Right renal cortex interstitium (tissue), 3 donors: ENCODE measurements around the gene TPK1. TPM values are rescaled to one million over a fixed set of nuclear protein-coding genes. Genes with fewer than 3 reads are reported as not detected.
A peak's percentile ranks its signal among the peaks of the same experiment; 100 is the strongest.
"Not testable (repeated sequence)": the region's sequence is repeated elsewhere in the genome, so short reads cannot be mapped to it uniquely, and the experiment has no call there.

Experiments
- DNase-seq, 3 donors: peaks; one replicate each; pipeline ENCODE4 v3.0.0-alpha.2; 2013; ENCODE audit warnings: low read depth in 3 of 3, low spot score in 2 of 3
- polyA plus RNA-seq, 3 donors: library from polyadenylated mRNA; unstranded; fragments of 120-200 nt; gene quantifications; one replicate each; pipeline ENCODE4 v1.2.1, GENCODE V29; 2013; ENCODE audit not compliant: insufficient read length in 3 of 3

Gene TPK1
- polyA plus RNA-seq, 3 donors = 9.2 to 10.9 (median 9.6) TPM

DNA sequence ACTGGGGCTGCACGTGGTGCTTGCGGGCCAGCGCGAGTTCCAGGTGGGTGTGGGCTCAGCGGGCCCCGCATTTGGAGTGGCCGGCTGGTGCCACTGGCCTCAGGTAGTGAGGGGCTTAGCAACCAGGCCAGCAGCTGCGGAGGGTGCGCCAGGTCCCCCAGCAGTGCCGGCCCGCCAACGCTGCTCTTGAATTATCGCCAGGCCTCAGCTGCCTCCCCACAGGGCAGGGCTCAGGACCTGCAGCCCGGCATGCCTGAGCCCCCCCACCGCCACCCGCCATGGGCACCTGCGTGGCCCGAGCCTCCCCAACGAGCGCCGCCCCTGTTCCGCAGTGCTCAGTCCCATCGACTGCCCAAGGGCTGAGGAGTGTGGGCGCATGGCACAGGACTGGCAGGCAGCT is 185.4 kb downstream of the TPK1 start:
- DNase-seq = no peak

DNA sequence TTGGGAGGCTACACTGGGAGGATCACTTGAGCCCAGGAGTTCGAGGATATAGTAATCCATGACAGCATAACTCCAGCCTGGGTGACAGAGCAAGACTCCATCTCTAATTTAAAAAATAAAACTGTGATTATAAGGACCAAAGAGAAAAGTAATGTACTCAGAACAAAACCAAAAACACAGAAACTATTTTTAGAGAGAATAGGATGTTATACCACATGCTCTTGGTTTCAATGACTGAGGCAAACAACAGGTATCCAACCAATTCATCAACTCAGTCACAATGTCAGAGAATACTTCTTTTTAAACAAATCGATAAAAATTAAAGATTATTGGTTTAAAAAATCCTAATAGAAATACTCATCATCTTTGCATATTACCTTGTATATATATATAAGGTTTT is 186.7 kb downstream of the TPK1 start:
- no peak for DNase-seq

DNA sequence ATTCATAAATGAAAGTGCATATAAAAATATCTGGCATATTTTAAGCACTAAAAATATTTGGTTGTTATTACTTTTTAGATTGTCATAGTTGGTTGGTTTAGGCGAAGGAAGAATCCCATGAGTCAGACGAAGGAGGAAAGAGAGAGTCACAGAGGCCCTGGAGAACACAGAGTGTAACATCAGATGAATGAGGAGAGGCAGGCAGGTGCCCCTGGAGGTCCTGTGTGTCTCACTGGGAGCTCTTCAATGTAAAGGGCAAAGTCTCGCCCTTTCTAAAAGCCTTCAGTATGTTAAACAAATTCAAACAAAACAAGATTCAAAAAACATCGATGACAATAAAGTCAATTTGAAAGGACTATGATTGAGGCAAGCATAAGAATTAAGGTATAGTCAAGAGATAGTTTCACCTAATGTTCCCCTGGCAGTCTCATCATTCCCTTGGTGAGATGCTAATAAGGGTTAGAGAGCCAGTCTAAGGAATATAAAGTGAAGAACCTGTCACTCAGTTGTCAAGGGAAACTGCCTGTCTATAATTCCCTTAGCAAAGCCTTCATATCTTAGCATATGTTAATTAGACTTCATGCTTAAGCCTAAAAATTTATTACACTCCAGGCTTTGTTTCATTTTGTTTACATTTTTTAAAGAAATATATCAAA is 194.3 kb downstream of the TPK1 start:
- DNase-seq = no peak

DNA sequence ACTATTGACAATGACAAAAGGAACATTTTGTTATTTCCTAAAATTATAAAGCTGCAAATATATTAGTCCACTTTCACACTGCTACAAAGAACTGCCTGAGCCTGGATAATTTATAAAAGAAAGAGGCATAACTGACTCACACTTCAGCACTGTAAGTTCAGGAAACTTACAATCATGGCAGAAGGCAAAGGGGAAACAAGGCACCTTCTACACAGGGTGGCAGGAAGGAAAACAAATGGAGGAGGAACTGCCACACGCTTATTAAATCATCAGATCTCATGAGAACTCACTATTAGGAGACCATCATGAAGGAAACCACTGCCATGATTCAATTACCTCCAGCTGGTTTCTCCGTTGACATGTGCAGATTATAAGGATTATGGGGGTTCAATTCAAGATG is 203.1 kb downstream of the TPK1 start:
- DNase-seq = no peak

DNA sequence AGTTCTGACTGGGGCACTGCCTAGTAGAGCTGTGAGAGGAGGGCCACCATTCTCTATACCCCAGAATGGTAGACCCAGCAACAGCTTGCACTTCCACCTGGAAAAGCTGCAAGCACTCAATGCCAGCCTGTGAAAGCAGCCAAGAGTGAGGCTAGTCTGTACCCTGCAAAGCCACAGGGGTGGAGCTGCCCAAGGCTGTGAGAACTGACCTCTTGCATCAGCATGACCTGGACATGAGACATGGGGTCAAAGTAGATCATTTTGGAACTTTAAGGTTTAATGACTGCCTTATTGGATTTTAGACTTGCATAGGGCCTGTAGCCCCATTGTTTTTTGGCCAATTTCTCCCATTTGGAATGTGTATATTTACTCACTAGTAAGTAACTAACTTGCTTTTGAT is 206.3 kb downstream of the TPK1 start:
- no peak for DNase-seq

DNA sequence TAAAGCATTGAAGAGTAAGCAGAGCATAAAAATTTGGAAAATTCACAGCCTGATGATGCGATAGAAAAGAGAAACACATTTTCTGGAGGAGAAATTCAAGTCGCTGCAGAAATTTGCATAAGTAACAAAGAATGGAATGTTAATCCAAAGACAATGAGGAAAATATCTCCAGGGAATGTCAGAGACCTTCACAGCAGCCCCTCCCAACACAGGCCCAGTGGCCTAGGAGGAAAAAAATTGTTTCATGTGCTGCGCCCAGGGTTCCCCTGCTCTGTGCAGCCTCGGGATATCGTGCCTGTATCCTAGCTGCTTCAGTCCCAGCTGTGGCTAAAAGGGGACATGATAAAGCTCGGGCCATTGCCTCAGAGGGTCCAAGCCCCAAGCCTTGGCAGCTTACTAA is 206.8 kb downstream of the TPK1 start:
- DNase-seq = no peak

GRCh38 chr7:144628176-144628575 is 207.7 kb downstream of the TPK1 start:
- no peak for DNase-seq

GRCh38 chr7:144622745-144623144 is 213.1 kb downstream of the TPK1 start:
- no peak for DNase-seq

- DNase-seq = no peak
These were observed 229.6 kb downstream of the TPK1 start for GRCh38 chr7:144606261-144606660.

DNA sequence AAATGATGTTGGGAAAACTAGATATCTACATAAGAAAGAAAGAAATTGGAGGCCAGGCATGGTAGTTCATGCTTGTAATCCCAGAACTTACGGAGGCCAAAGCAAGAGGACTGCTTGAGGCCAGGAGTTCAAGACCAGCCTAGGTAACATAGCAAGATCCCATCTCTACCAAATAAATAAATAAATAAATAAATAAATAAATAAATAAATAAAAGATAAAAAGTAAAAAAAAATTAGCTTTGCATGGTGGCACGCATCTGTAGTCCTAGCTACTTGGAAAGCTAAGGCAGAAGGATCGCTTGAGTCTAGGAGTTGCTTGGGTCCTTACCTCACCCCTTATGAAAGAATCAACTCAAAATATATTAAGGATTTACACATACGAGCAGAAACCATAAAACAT is 238.9 kb downstream of the TPK1 start:
- DNase-seq = no peak

DNA sequence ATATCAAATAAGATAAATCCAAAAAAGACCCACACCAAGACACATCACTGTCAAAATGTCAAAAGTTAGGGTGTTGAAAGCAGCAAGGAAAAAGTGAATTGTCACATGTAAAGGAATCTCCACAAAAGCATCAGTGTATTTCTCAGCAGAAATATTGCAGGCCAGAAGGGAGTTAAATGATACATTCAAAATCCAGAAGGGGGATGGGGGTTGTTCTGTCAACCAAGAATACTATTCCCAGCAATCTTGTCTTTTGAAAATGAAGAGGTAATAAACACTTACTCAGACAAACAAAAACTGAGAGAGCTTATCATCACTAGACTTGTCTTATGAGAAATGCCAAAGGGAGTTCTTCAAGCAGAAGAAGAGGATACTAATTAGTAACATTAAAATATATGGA is 241.3 kb downstream of the TPK1 start:
- no peak for DNase-seq

DNA sequence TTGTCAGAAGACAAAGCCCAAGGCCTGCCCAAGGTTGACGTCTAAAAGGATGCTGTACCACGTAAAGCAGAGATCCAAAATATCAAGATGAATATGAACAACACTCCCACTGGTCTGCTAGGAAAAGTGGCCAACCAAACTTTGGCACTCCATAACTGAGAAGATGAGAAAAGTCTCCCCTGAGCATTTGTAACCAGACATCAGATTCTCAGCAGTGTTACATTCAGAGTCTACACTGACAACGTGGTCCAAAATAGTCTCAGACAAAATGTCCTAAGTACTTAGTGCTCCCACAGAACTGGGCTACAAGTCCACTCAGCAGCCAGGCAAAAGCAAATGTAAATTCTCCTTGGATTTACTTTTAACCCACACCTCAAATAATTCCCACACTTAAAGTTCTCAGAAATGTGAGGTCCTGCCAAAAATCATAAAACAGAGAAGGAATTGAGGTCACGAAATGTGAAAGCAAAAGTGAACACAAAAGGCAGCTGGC is 247.2 kb downstream of the TPK1 start:
- DNase-seq = no peak

GRCh38 chr7:144587701-144588100 is 248.2 kb downstream of the TPK1 start:
- no peak for DNase-seq

- peak; percentile 32 to 49 (median 43) for DNase-seq
These were observed 251.1 kb downstream of the TPK1 start for GRCh38 chr7:144584726-144585125.

DNA sequence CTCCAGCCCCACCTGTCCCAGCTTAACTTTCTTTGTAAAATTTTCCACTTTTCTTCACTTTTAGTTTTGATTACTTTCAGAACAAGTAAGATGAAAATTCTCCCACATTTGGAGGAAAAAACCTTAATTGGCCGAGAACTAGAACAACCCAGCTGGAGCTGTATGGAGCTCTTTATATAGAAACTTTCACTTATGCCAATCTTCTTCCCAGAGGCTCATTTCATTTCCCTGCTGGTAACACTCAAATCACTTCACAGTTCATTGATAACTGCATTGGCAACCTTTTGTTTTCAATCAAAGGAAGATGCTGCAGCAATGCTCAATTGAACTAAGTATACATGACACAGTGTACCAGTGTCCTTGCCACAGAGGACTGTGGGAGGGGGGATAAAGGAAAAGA is 256.2 kb downstream of the TPK1 start:
- DNase-seq = no peak

GRCh38 chr7:144575456-144575855 is 260.4 kb downstream of the TPK1 start:
- DNase-seq = no peak

GRCh38 chr7:144574753-144575152 is 261.1 kb downstream of the TPK1 start:
- not testable (repeated sequence) for DNase-seq

- DNase-seq = no peak
These were observed 267.6 kb downstream of the TPK1 start for GRCh38 chr7:144568233-144568632.

- DNase-seq = no peak
These were observed 270.3 kb downstream of the TPK1 start for GRCh38 chr7:144565586-144565985.

- no peak for DNase-seq
These were observed 286.0 kb downstream of the TPK1 start for GRCh38 chr7:144549861-144550260.

DNA sequence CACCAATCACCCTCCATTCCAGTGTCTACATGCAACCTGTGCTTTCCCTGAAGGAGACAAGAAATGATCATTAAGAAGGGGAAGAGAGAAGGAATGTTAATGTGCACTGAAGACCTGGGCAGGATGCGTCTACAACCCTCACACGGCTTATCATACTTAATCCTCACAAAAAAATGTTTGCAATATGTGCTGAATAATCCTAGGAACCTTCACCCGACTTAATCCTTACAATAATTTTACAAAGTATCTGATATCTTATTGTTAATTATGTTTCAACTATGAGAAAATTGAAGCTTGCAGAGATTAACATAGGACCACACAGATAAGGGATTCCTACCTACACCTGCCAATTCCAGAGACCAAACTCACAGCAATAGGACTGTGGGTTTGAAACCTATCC is 287.3 kb downstream of the TPK1 start:
- DNase-seq = no peak

GRCh38 chr7:144547888-144548287 is 288.0 kb downstream of the TPK1 start:
- no peak for DNase-seq

DNA sequence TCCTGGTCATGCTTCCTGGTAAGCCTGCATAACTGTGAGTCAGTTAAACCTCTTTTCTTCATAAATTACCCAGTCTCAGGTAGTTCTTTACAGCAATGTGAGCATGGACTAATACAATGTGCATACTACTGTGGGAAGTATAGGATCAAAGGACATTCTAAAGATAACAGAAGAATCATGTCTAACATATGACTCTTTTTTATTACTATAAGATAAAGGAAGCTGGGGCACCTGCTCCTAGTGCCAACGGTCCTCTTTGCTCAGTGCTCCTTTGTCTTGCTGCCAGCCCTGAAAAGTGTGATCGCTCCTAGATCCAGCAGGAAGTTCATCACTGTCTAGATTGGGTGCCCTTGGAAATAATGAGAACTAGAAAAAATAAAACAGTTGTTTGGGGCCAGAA is 289.1 kb downstream of the TPK1 start:
- DNase-seq = no peak
